ENCODE results near the gene FLNB. TPM values are rescaled to one million over a fixed set of nuclear protein-coding genes. Genes with fewer than 3 reads are reported as not detected.

FLNB gene
- total RNA-seq, 1 donor from 2014 or later, result 34.8 TPM

GRCh38 chr3:58206406-58207011 lies 198.3 kb downstream of the FLNB start:
- Histone ChIP-seq H3K9me3 (replicated peaks) (no peaks in the 10 kb centered on the region), H3K36me3 (no peaks in the 10 kb centered on the region), H3K27ac (replicated peaks) (no peak overlapping the region), H3K27me3 (ENCODE audit: low read depth) (no peaks in the 10 kb centered on the region), H3K4me3 (no peak overlapping the region), H3K4me1 (peaks cover 7% of the 10 kb centered on the region)
- intact Hi-C loops (cut with micrococcal nuclease), result no loop called here
- no peak for DNase-seq
- no peak for TF ChIP-seq CTCF (IDR thresholded peaks at IDR 0.05; ENCODE audit: borderline replicate concordance)

DNA sequence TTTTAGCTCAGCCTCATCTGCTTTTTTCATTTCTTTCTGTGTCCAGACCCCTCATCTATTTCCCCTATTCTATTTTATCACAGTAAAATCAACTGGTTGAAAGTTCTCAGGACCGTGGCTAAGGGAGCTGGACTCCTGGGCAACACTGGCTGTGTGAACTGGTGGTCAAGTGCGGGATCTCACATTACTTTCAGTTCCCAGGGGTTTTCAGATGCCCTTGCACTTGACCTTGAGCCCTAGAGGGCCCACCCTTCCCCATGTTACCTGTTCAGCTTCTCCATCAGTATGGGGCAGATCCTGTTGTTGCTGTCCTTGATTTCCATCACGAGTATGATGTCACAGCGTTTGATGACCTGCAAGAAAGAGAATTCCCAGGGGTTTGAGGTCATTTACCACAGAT lies 199.7 kb downstream of the FLNB start:
- Histone ChIP-seq H3K9me3 (replicated peaks) (no peaks in the 10 kb centered on the region), H3K27ac (replicated peaks) (no peak overlapping the region), H3K4me1 (peaks cover 4% of the 10 kb centered on the region), H3K4me3 (no peak overlapping the region), H3K27me3 (ENCODE audit: low read depth) (no peaks in the 10 kb centered on the region), H3K36me3 (no peaks in the 10 kb centered on the region)
- no peak for DNase-seq
- intact Hi-C loops (cut with micrococcal nuclease), result no loop called here
- TF ChIP-seq CTCF (IDR thresholded peaks at IDR 0.05; ENCODE audit: borderline replicate concordance), result no peak

DNA sequence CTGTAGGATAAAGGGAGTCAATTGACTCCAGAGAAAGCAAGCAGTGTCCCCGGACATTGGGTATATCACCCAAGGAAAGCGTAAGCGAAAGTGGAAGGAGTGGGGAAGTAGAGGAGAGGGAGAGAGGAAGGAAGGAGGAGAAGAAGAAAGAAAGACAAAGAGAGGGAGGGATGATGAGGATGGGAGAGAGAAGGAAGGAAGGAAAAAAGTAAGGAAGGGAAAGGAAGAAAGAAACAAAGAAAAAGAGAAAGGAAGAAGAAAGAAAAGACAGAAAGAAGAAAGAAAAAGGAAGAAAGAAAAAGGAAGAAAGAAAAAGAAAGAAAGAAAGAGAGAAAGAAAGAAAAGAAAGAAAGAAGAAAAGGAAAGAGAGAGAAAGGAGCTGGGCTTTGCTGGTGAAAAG lies 201.7 kb downstream of the FLNB start:
- DNase-seq, result no peak
- no peaks in the 10 kb centered on the region for H3K36me3 ChIP-seq
- no peak overlapping the region for H3K4me3 ChIP-seq
- no peak overlapping the region for H3K27ac ChIP-seq (replicated peaks)
- intact Hi-C loops (cut with micrococcal nuclease), result no loop called here
- H3K4me1 ChIP-seq, result peaks cover 10% of the 10 kb centered on the region
- no peaks in the 10 kb centered on the region for H3K9me3 ChIP-seq (replicated peaks)
- H3K27me3 ChIP-seq (ENCODE audit: low read depth), result no peaks in the 10 kb centered on the region
- TF ChIP-seq CTCF (IDR thresholded peaks at IDR 0.05; ENCODE audit: borderline replicate concordance), result no peak

GRCh38 chr3:58210761-58211460 lies 202.7 kb downstream of the FLNB start, which contains the start of gene DNASE1L3:
TSS of gene DNASE1L3 (minus strand) at chr3:58210972. CDS start at chr3:58210906, 66 bp downstream.
- H3K4me3 ChIP-seq, result no peak within 1 kb of the TSS
- H3K27me3 ChIP-seq (ENCODE audit: low read depth), result no peaks in the 10 kb centered on the region
- no peak within 1 kb of the TSS for H3K27ac ChIP-seq (replicated peaks)
- no peak for DNase-seq
- TF ChIP-seq CTCF (IDR thresholded peaks at IDR 0.05; ENCODE audit: borderline replicate concordance), result no peak
- H3K9me3 ChIP-seq (replicated peaks), result no peaks in the 10 kb centered on the region
- no peaks in the 10 kb centered on the region for H3K36me3 ChIP-seq
- H3K4me1 ChIP-seq, result peaks cover 11% of the 10 kb centered on the region
- intact Hi-C loops (cut with micrococcal nuclease), result no loop called here

- no peak for DNase-seq
- H3K27ac ChIP-seq (replicated peaks), result no peak overlapping the region
- intact Hi-C loops (cut with micrococcal nuclease), result no loop called here
Observed at GRCh38 chr3:58214484-58215316, 206.5 kb downstream of the FLNB start.

More at GRCh38 chr3:58214484-58215316, 206.5 kb downstream of the FLNB start:
- H3K27me3 ChIP-seq (ENCODE audit: low read depth), result no peaks in the 10 kb centered on the region
- H3K4me3 ChIP-seq, result no peak overlapping the region
- no peaks in the 10 kb centered on the region for H3K9me3 ChIP-seq (replicated peaks)
- no peak for TF ChIP-seq CTCF (IDR thresholded peaks at IDR 0.05; ENCODE audit: borderline replicate concordance)
- H3K4me1 ChIP-seq, result peaks cover 30% of the 10 kb centered on the region
- H3K36me3 ChIP-seq, result no peaks in the 10 kb centered on the region

Measured in left ventricle myocardium inferior (tissue), 1 donor.